Activated B cell treated with CpG ODN at 0.5 μM for 24 hours (primary cell): ENCODE data around the gene NFIB. TPM values are rescaled to one million over a fixed set of nuclear protein-coding genes. Genes with fewer than 3 reads are reported as not detected.

Experiments used
- ATAC-seq: fragments of 200-7000 bp; cut with Tn5 transposase; one replicate; pipeline ENCODE4 v1.10.0; 2021; ENCODE audit warnings: low read depth, mild to moderate bottlenecking, moderate library complexity
- CTCF ChIA-PET: fragments of 350-600 bp; sonication (Branson Sonifier 250); formaldehyde crosslinking; loops from one replicate; lab custom pipeline; 2021; ENCODE audit warnings: antibody characterized with exemption; lab: Charles Lee
- POLR2A ChIA-PET: fragments of 350-600 bp; sonication (Branson Sonifier 250); formaldehyde crosslinking; loops from one replicate; lab custom pipeline; 2021; ENCODE audit warnings: antibody characterized with exemption; lab: Charles Lee
- DNase-seq: peaks from one replicate; pipeline ENCODE4 v3.0.0; 2022
- H3K27ac Mint-ChIP-seq: one replicate; pipeline ENCODE4 v1.8.0; 2020; ENCODE audit warnings: mixed read lengths
- H3K27me3 Mint-ChIP-seq: one replicate; pipeline ENCODE4 v1.8.0; 2021; ENCODE audit warnings: mixed read lengths
- H3K36me3 Mint-ChIP-seq: one replicate; pipeline ENCODE4 v1.8.0; 2021; ENCODE audit warnings: low read depth, mixed read lengths
- H3K4me1 Mint-ChIP-seq: one replicate; pipeline ENCODE4 v1.8.0; 2021; ENCODE audit warnings: mixed read lengths
- H3K4me3 Mint-ChIP-seq: one replicate; pipeline ENCODE4 v1.8.0; 2020; ENCODE audit warnings: mild to moderate bottlenecking, mixed read lengths
- H3K9me3 Mint-ChIP-seq: one replicate; pipeline ENCODE4 v1.8.0; 2020; ENCODE audit warnings: mixed read lengths
- intact Hi-C: fragments of 100-400 bp; cut with micrococcal nuclease; formaldehyde crosslinking; loops from one replicate; pipeline ENCODE4 v1.15.1; 2024
- total RNA-seq: library from RNA; stranded (reverse); gene quantifications from 2 replicates; pipeline ENCODE4 v1.2.3, GENCODE V29; 2022
- TF ChIP-seq, protein P1 (sequence below): fragments of 200-600 bp; IDR thresholded peaks from one replicate; pipeline ENCODE4 v1.8.0; 2022; ENCODE audit warnings: antibody characterized with exemption, mild to moderate bottlenecking

Gene NFIB
- total RNA-seq: not detected in 2 replicates

DNA sequence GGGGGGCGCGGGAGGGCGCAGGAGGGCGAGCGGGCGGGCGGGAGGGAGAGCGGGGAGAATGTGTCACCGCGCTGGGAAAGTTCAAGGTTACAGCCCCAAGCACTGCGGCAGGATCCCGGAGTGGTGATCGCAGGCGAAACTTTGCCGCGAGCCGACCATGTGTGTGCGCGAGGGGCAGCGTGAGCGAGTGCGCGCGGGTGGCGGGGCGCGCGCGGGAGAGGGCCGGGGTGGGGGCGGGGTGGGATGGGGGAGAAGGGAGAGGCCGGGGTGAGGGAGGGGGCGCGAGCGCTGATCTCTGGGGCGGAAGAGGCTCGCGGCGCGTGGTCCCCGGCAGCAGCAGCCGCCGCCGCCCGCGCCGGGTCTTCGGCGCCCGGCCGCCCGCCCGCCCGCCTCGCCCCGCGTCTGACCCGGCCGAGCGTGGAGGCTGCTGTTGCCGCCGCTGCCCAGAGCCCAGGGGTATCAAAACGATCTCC lies at the start of gene NFIB:
Gene NFIB, minus strand, starts transcription at position 191 of the 473 bp plus-strand sequence. CDS start 630 bp downstream, outside the sequence.
- ATAC-seq: peak; percentile 29
- intact Hi-C loops: loop anchor here (1.0 to 2.0 kb wide), 2 partner anchors 8 to 35 kb away; no protein-coding TSS in a partner anchor
- TF ChIP-seq, protein P1, sequence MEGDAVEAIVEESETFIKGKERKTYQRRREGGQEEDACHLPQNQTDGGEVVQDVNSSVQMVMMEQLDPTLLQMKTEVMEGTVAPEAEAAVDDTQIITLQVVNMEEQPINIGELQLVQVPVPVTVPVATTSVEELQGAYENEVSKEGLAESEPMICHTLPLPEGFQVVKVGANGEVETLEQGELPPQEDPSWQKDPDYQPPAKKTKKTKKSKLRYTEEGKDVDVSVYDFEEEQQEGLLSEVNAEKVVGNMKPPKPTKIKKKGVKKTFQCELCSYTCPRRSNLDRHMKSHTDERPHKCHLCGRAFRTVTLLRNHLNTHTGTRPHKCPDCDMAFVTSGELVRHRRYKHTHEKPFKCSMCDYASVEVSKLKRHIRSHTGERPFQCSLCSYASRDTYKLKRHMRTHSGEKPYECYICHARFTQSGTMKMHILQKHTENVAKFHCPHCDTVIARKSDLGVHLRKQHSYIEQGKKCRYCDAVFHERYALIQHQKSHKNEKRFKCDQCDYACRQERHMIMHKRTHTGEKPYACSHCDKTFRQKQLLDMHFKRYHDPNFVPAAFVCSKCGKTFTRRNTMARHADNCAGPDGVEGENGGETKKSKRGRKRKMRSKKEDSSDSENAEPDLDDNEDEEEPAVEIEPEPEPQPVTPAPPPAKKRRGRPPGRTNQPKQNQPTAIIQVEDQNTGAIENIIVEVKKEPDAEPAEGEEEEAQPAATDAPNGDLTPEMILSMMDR: no peak
- Mint-ChIP-seq H3K4me1 (peaks cover 19% of the 10 kb centered on the region), H3K9me3 (peaks cover 3% of the 10 kb centered on the region), H3K4me3 (peak within 1 kb of the TSS; percentile 84), H3K27me3 (peaks cover 49% of the 10 kb centered on the region), H3K27ac (no peak within 1 kb of the TSS), H3K36me3 (peaks cover 3% of the 10 kb centered on the region)
- ChIA-PET CTCF (no interaction called here), POLR2A (no interaction called here)
- DNase-seq: no peak

DNA sequence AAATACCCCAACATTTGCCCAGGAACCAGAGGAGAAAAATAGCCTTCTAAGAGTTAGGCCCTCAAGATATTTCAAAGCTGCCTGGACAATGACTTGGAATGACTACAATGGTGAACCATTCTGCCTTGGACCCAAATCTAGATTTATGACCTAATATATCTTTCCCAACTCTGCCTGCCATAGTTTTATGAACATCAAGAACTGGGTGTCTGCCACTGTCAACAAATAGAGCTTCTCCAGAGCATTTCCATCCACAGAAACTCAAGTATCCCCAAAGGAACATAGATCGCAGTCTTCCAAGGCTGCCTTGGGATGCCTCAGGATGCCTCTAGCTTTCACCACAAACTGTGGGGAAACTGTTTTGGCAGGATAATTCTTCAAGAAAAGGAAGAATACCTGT lies 48.2 kb upstream of the NFIB start:
- no peak overlapping the region for H3K27ac Mint-ChIP-seq
- H3K4me1 Mint-ChIP-seq: no peaks in the 10 kb centered on the region
- TF ChIP-seq, protein P1: no peak
- DNase-seq (no peak), ATAC-seq (no peak)
- no peaks in the 10 kb centered on the region for H3K9me3 Mint-ChIP-seq
- no peak overlapping the region for H3K4me3 Mint-ChIP-seq
- H3K27me3 Mint-ChIP-seq: peaks cover 10% of the 10 kb centered on the region
- H3K36me3 Mint-ChIP-seq: no peaks in the 10 kb centered on the region
- ChIA-PET POLR2A (no interaction called here), CTCF (no interaction called here)
- intact Hi-C loops: no loop called here

DNA sequence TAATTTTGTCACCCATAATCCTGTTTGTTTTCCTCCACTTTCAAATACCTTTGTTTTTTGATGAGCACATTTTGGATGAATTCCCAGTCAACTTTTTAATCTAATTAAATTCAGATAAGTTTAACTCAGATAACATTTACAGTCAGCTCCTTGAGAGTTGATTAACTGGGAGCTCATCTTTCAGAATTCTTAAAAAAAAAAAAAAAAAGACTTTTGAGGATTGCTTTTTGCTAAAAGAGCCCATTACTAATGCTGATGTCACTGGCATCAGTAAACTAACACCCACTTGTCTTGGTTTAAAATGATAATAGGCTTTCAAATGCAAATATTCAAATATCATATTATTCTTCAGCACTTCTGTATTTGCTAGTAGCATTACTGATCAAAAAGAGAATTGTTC lies 47.1 kb upstream of the NFIB start:
- H3K27me3 Mint-ChIP-seq: peaks cover 11% of the 10 kb centered on the region
- no peaks in the 10 kb centered on the region for H3K36me3 Mint-ChIP-seq
- DNase-seq (no peak), ATAC-seq (no peak)
- H3K4me3 Mint-ChIP-seq: no peak overlapping the region
- H3K27ac Mint-ChIP-seq: no peak overlapping the region
- ChIA-PET CTCF (no interaction called here), POLR2A (no interaction called here)
- no peaks in the 10 kb centered on the region for H3K4me1 Mint-ChIP-seq
- H3K9me3 Mint-ChIP-seq: no peaks in the 10 kb centered on the region
- intact Hi-C loops: no loop called here
- TF ChIP-seq, protein P1: no peak

DNA sequence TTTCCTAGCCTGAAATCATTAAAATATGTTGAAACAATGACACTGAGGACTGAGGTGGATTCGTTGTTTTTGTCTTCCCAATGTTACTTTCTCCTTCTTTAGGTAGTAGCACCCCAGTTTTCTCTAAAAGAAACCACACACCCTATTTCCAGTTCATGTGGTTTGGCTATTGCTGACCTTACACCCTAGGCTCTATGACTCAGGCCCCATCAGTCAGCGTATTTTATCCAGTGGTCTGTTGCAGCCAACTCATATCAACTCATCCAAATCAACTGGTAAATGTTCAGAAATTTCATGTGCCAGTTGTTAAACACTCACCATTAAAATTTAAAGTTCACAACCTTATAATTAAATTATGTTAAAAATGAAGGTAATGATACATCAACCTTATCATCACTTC lies 44.6 kb upstream of the NFIB start:
- no peak overlapping the region for H3K4me3 Mint-ChIP-seq
- H3K36me3 Mint-ChIP-seq: no peaks in the 10 kb centered on the region
- intact Hi-C loops: no loop called here
- H3K27me3 Mint-ChIP-seq: peaks cover 10% of the 10 kb centered on the region
- TF ChIP-seq, protein P1: no peak
- DNase-seq (no peak), ATAC-seq (no peak)
- no peak overlapping the region for H3K27ac Mint-ChIP-seq
- ChIA-PET CTCF (no interaction called here), POLR2A (no interaction called here)
- no peaks in the 10 kb centered on the region for H3K4me1 Mint-ChIP-seq
- H3K9me3 Mint-ChIP-seq: no peaks in the 10 kb centered on the region

DNA sequence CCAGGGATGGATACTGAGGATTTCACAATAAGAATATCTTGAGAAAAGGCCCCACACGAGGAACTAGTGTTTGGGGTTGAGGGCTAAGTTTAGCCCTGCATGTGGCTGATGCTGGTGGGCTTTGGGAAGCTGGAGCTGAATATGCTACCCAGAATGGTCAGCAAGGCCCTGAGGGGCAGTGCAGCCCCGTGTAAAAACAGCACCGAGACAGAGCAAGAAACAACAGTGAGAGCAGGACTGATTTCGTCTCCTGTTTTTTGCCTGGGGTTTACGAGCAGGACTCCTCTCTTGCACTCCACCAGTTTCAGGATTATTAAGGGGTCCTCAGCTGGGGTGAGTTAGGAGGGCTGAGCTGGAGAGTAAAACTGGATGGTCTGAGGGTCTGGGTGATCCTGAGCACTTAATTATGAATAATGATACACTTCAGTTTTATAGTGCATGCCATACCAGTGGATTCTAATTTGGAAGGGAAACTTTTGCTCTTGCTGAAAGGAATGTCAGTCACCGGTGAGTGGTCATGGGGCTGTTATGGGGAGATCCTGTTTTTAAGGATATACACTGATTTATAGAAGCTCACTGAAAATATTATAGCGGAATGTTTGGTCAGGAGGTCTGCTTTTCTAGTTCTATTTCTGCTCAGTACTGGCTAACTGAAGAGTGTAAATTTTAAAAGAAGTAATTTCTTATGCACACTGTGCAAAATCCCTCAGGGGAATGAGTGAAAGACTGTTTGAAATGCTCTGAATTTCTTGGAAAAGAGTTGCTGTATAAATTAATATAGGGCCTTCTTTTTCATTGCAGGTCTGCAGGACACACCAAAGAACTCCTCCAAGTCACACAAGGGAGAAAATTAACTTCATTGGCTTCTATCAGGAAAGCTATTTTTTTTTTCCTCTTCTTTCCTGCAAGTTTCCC lies 42.7 kb upstream of the NFIB start:
- ATAC-seq (no peak), DNase-seq (no peak)
- ChIA-PET CTCF (interaction anchor here (0.9 kb wide), 1 partner anchor 929 kb away, joined by 5 read pairs; no protein-coding TSS in a partner anchor), POLR2A (no interaction called here)
- intact Hi-C loops: no loop called here
- Mint-ChIP-seq H3K27ac (no peak overlapping the region), H3K4me3 (no peak overlapping the region), H3K9me3 (no peaks in the 10 kb centered on the region), H3K27me3 (peaks cover 28% of the 10 kb centered on the region), H3K4me1 (no peaks in the 10 kb centered on the region), H3K36me3 (no peaks in the 10 kb centered on the region)
- TF ChIP-seq, protein P1: no peak
